MCF 10A (cell line): ENCODE results near the gene MRPL2. TPM values are rescaled to one million over a fixed set of nuclear protein-coding genes. Genes with fewer than 3 reads are reported as not detected.

Experiments
- Bru-seq: library from RNA; stranded (reverse); fragments of 400-500 nt; gene quantifications from one replicate; lab custom pipeline; 2021; lab: Mats Ljungman, UMichigan
- BruChase-seq, 2 experiments: library from RNA; stranded (reverse); fragments of 400-500 nt; gene quantifications; one replicate each; lab custom pipeline; 2021; lab: Mats Ljungman, UMichigan
- BruUV-seq: library from RNA; stranded (reverse); fragments of 400-500 nt; replicated peaks from 2 replicates; lab custom pipeline; 2021; lab: Mats Ljungman, UMichigan
- CTCF ChIA-PET: fragments of 300-600 bp; sonication (Branson Sonifier 250); formaldehyde crosslinking; extraction: SDS; loops from one replicate; lab custom pipeline; 2021; ENCODE audit warnings: antibody characterized with exemption, inconsistent platforms; lab: Yijun Ruan, JAX
- POLR2A ChIA-PET: fragments of 300-600, 350-650 bp; sonication (Branson Sonifier 250); formaldehyde crosslinking; extraction: SDS; loops from one replicate; lab custom pipeline; 2020; ENCODE audit warnings: antibody characterized with exemption, inconsistent platforms; lab: Yijun Ruan, JAX
- DNase-seq: peaks from one replicate; pipeline ENCODE4 v3.0.0-alpha.2; 2018; ENCODE audit not compliant: unreplicated experiment
- H3K27ac Mint-ChIP-seq: one replicate; pipeline ENCODE4 v1.8.0; 2022; ENCODE audit warnings: mild to moderate bottlenecking, low read depth, mixed read lengths; ENCODE audit not compliant: unreplicated experiment
- H3K27me3 Mint-ChIP-seq: one replicate; pipeline ENCODE4 v1.8.0; 2022; ENCODE audit warnings: mixed read lengths; ENCODE audit not compliant: insufficient read depth, unreplicated experiment
- H3K36me3 Mint-ChIP-seq: one replicate; pipeline ENCODE4 v1.8.0; 2022; ENCODE audit warnings: mild to moderate bottlenecking, moderate library complexity, mixed read lengths; ENCODE audit not compliant: insufficient read depth, unreplicated experiment
- H3K4me1 Mint-ChIP-seq: one replicate; pipeline ENCODE4 v1.8.0; 2022; ENCODE audit warnings: mixed read lengths; ENCODE audit not compliant: insufficient read depth, unreplicated experiment
- H3K4me3 Mint-ChIP-seq: one replicate; pipeline ENCODE4 v1.8.0; 2022; ENCODE audit warnings: mild to moderate bottlenecking, moderate library complexity, mixed read lengths; ENCODE audit not compliant: unreplicated experiment
- H3K9me3 Mint-ChIP-seq: one replicate; pipeline ENCODE4 v1.8.0; 2022; ENCODE audit warnings: mixed read lengths; ENCODE audit not compliant: unreplicated experiment
- intact Hi-C: fragments of 100-400 bp; cut with micrococcal nuclease; formaldehyde crosslinking; loops from 2 replicates; pipeline ENCODE4 v1.14.1; 2022
- long read RNA-seq: library from polyadenylated mRNA; stranded (forward); transcript quantifications from one replicate; pipeline ENCODE4 v2.0.0, GENCODE V29; 2022
- total RNA-seq: library from RNA; stranded (reverse); gene quantifications from 2 replicates; pipeline ENCODE4 v1.2.3, GENCODE V29; 2022
- TF ChIP-seq, protein P1 (sequence below): fragments of 200-600 bp; IDR thresholded peaks from one replicate; pipeline ENCODE4 v1.8.0; 2022; ENCODE audit warnings: antibody characterized with exemption, mild to moderate bottlenecking; ENCODE audit not compliant: unreplicated experiment

MRPL2 gene
- total RNA-seq (155 and 174 TPM in 2 replicates), Bru-seq, nascent RNA (percentile 83 among the genes with signal in this experiment), BruChase-seq, experiment 1, labeled RNA remaining after a 6-hour chase (percentile 87 among the genes with signal in this experiment), BruChase-seq, experiment 2, labeled RNA remaining after a 2-hour chase (percentile 80 among the genes with signal in this experiment)
- long read RNA-seq, transcript MRPL2-202 (7 exons, 1,588 nt) = major isoform, 123 of 156 reads
- long read RNA-seq, transcript MRPL2-201 (6 exons, 899 nt) = minor isoform, 7 of 156 reads
- long read RNA-seq, partial matches to known transcripts = 4 of 156 reads
- long read RNA-seq, other reads (novel, unspliced or antisense) = 13 of 156 reads

DNA sequence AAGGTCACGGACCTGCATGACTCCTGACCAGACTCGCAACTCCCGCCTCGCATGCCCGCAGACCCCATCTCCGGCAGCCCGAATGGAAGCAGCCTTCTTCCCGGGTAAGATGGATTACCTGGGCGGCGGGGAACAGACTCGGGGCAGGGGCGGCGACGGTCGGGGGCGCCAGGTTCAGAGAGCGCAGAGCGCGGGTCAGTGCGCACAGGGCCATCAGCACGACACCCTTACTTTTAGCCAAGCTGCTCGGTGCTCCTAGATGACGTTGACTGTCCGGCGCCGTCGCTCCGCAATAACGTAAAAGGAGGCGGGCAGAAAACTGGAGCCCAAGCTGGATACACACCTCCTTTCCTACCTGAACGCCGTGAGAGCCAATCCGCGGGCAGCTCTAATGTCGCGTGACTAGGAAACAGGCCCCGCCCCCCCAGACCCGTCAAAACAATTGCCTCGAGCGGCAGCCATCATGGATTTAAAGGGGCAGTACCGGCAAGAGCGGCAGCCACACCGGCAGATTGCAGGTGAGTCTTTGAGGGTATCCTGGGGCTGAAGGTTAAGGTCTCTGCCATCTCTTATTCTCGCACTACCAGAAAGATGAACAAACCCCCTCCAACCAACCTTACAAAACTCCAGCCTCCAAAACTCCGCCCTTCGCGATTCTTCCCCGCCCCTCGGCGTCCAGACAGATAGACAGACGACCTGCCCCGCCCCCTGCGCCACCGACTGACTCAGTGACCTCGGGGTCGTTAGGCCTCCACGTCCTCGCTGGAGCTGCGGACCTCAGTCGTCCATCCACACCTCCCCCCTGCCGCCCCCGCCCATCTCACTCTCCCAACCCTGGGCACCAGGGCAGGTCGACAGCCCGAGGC is at the start of gene MRPL2, which contains the start of gene KLC4:
Gene MRPL2, minus strand, starts transcription at position 267 of the 866 bp plus-strand sequence. Its CDS starts 53 bp downstream, at position 214.
Gene KLC4, plus strand, starts transcription at position 464 of the 866 bp plus-strand sequence. CDS start 1,705 bp downstream, outside the sequence.
- ChIA-PET CTCF (interaction anchor here (1.0 to 2.6 kb wide), 7 partner anchors 10 to 100 kb away, joined by 3 to 12 read pairs (median 8); no protein-coding TSS in a partner anchor), POLR2A (interaction anchor here (0.6 to 3.9 kb wide), 42 partner anchors 10 to 570 kb away, joined by 3 to 60 read pairs (median 4); partner anchors contain the start of genes CNPY3, CUL9, DNPH1 and GTPBP2)
- no peaks in the 10 kb centered on the region for H3K27me3 Mint-ChIP-seq
- H3K4me1 Mint-ChIP-seq = peaks cover 28% of the 10 kb centered on the region
- H3K36me3 Mint-ChIP-seq = peaks cover 43% of the 10 kb centered on the region
- peak within 1 kb of the TSS; percentile 96 for H3K27ac Mint-ChIP-seq
- no peaks in the 10 kb centered on the region for H3K9me3 Mint-ChIP-seq
- intact Hi-C loops = no loop called here
- DNase-seq = peak; percentile 99
- TF ChIP-seq, protein P1, sequence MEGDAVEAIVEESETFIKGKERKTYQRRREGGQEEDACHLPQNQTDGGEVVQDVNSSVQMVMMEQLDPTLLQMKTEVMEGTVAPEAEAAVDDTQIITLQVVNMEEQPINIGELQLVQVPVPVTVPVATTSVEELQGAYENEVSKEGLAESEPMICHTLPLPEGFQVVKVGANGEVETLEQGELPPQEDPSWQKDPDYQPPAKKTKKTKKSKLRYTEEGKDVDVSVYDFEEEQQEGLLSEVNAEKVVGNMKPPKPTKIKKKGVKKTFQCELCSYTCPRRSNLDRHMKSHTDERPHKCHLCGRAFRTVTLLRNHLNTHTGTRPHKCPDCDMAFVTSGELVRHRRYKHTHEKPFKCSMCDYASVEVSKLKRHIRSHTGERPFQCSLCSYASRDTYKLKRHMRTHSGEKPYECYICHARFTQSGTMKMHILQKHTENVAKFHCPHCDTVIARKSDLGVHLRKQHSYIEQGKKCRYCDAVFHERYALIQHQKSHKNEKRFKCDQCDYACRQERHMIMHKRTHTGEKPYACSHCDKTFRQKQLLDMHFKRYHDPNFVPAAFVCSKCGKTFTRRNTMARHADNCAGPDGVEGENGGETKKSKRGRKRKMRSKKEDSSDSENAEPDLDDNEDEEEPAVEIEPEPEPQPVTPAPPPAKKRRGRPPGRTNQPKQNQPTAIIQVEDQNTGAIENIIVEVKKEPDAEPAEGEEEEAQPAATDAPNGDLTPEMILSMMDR = no peak
- peak within 1 kb of the TSS; percentile 94 for H3K4me3 Mint-ChIP-seq
- no TSS peak for BruUV-seq

DNA sequence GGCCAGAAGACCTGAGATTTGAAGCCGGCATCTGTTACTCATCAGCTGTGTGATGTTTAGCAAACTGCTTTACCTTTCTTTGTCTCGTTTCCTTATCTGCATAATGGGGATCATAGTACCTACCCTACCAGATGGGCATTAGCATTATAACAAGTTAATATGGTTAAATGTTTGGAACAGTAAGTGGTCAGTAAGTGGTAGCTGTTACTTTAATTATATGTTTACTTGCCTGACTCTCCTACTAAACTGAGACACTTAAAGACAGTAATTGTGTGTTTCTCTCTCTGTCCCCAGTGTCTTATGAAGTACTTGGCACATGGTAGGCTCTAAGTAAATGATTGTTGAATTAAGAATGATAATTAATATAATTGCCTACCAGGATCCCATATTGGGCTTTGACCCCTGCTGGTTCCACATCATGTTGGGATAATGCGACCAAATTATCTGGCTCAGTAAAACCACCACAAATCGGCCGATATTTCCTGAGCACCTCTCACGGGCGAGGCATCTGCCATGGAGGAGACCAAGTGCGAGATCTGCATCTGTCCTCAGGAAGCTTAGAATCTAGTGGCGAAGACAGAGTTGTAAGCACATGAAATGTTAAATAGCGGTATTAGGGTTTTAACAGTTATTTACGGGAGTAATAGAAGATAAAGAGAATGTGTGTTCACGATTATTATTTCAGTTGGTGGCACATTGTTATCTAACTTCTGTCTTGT is 48.3 kb upstream of the MRPL2 start:
- no TSS peak for BruUV-seq
- POLR2A ChIA-PET = interaction anchor here (0.6 to 1.0 kb wide), 3 partner anchors 30 to 723 kb away, joined by 3 to 5 read pairs (median 3); no protein-coding TSS in a partner anchor
- Mint-ChIP-seq H3K4me3 (no peak overlapping the region), H3K4me1 (peaks cover 10% of the 10 kb centered on the region), H3K27me3 (no peaks in the 10 kb centered on the region), H3K36me3 (no peaks in the 10 kb centered on the region), H3K27ac (no peak overlapping the region), H3K9me3 (no peaks in the 10 kb centered on the region)
- TF ChIP-seq, protein P1 = no peak
- no peak for DNase-seq
- CTCF ChIA-PET = no interaction called here
- intact Hi-C loops = no loop called here

DNA sequence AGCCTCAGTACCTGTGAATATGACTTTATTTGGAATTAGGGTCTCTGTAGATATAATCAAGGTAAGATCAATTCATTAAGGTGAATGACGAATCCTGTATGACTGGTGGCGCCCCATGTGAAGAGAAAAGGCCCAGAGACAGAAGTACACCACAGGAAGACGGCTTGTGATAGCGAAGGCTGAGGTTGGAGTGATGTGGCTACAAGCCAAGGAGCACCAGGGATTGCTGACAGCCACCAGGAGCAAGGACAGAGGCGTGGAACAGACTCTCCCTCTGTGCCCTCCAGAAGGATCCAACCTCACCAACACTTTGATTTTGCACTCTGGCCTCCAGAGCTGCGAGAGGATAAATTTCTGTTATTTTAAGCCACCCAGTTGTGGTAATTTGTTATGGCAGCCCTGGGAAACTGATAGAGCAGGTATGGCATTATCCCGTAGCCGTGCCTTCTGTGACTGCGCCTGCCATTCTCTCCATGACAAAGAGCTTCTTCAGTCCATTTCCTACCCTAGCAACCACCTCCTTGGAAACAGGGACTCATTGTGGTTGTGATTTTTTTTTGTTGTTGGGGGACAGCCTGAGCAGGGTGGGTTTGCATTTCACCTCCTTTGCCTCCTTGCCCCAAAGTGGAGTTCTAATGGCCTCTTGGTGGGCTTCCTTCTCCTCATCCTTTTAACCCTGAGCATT is 46.4 kb upstream of the MRPL2 start:
- H3K9me3 Mint-ChIP-seq = no peaks in the 10 kb centered on the region
- H3K36me3 Mint-ChIP-seq = no peaks in the 10 kb centered on the region
- H3K27ac Mint-ChIP-seq = no peak overlapping the region
- POLR2A ChIA-PET = no interaction called here
- no peak overlapping the region for H3K4me3 Mint-ChIP-seq
- no peaks in the 10 kb centered on the region for H3K27me3 Mint-ChIP-seq
- CTCF ChIA-PET = no interaction called here
- BruUV-seq = no TSS peak
- DNase-seq = no peak
- intact Hi-C loops = no loop called here
- TF ChIP-seq, protein P1 = no peak
- H3K4me1 Mint-ChIP-seq = peaks cover 10% of the 10 kb centered on the region
